Measurements from ENCODE around the gene KCNC4.

The KCNC4 gene

DNA sequence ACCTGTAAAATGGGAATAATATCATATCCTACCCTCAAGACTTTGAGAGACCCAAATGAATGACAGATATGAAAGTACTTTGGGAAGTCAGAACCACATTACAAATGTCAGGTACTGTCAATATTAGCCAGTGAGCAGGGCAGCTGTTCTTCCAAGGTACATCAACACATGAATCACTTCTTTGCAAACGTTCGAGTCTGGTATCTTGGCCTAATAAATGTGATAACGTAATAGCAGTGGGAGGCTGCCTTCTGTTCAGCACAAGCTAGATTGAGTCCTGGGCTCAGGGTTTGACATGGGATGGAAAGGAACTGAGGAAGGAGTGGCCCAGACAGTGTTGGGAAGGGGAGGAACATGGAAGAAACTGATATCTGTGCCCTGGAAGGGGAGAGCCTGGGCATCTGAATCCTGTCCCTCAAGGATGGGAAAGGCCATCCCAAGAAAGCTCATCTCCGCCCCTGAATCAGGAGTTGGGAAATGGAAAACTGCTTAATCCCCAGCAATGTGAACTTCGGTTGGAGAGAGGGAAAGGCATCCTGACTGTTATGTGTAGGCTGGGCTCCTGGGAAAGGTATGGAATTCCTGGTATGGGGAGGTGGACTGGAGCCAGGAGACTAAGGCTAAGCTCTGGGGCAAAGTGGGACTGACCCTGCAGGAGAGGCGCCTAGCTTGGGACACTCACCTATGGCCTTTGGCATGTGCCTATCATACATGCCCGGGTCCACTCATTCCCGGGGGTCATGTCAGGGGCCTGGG, 14.3 kb downstream of the KCNC4 start:
- TF ChIP-seq, protein P1, sequence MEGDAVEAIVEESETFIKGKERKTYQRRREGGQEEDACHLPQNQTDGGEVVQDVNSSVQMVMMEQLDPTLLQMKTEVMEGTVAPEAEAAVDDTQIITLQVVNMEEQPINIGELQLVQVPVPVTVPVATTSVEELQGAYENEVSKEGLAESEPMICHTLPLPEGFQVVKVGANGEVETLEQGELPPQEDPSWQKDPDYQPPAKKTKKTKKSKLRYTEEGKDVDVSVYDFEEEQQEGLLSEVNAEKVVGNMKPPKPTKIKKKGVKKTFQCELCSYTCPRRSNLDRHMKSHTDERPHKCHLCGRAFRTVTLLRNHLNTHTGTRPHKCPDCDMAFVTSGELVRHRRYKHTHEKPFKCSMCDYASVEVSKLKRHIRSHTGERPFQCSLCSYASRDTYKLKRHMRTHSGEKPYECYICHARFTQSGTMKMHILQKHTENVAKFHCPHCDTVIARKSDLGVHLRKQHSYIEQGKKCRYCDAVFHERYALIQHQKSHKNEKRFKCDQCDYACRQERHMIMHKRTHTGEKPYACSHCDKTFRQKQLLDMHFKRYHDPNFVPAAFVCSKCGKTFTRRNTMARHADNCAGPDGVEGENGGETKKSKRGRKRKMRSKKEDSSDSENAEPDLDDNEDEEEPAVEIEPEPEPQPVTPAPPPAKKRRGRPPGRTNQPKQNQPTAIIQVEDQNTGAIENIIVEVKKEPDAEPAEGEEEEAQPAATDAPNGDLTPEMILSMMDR (IDR thresholded peaks at IDR 0.05; ENCODE audit: poor library complexity, severe bottlenecking) = no peak
- no peak for DNase-seq (ENCODE audit: low spot score)
- no peaks in the 10 kb centered on the region for H3K27me3 ChIP-seq (ENCODE audit: insufficient read depth, poor library complexity, severe bottlenecking)
- no peak; the same call in 2 of the 3 replicates for ATAC-seq (ENCODE audit: low read depth)
- H3K36me3 ChIP-seq (ENCODE audit: low read depth) = no peaks in the 10 kb centered on the region
- H3K4me1 ChIP-seq (ENCODE audit: insufficient read depth, poor library complexity, severe bottlenecking) = peaks cover 4% of the 10 kb centered on the region
- no peaks in the 10 kb centered on the region for H3K9me3 ChIP-seq (ENCODE audit: severe bottlenecking)
- H3K4me3 ChIP-seq (ENCODE audit: severe bottlenecking) = no peak overlapping the region
- H3K27ac ChIP-seq (ENCODE audit: poor library complexity, severe bottlenecking) = no peak overlapping the region

DNA sequence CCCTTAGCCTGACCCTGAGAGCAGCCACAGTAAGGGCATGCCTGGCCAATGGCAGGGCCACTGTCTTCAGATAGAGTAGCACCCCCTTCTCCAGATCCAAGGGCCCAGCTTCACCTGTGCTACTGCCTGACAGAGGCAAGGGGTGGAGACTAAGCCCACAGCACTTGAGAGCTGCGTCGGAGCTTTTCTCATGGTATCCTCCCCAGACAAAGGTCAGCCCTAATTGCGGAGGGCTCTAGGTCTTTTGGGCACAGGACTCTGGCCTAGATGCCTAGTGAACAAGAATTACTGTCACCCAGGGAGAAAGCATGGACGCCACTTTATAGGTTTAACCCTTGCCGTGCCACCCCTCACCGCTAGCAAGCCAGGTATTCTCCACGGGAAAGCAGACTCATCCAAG, 15.1 kb downstream of the KCNC4 start:
- ATAC-seq (ENCODE audit: low read depth) (no peak), DNase-seq (ENCODE audit: low spot score) (no peak)
- H3K27me3 ChIP-seq (ENCODE audit: insufficient read depth, poor library complexity, severe bottlenecking) = no peaks in the 10 kb centered on the region
- TF ChIP-seq, protein P1 (IDR thresholded peaks at IDR 0.05; ENCODE audit: poor library complexity, severe bottlenecking) = no peak
- H3K4me1 ChIP-seq (ENCODE audit: insufficient read depth, poor library complexity, severe bottlenecking) = peaks cover 12% of the 10 kb centered on the region
- H3K27ac ChIP-seq (ENCODE audit: poor library complexity, severe bottlenecking) = no peak overlapping the region
- no peaks in the 10 kb centered on the region for H3K36me3 ChIP-seq (ENCODE audit: low read depth)
- H3K4me3 ChIP-seq (ENCODE audit: severe bottlenecking) = no peak overlapping the region
- H3K9me3 ChIP-seq (ENCODE audit: severe bottlenecking) = no peaks in the 10 kb centered on the region

DNA sequence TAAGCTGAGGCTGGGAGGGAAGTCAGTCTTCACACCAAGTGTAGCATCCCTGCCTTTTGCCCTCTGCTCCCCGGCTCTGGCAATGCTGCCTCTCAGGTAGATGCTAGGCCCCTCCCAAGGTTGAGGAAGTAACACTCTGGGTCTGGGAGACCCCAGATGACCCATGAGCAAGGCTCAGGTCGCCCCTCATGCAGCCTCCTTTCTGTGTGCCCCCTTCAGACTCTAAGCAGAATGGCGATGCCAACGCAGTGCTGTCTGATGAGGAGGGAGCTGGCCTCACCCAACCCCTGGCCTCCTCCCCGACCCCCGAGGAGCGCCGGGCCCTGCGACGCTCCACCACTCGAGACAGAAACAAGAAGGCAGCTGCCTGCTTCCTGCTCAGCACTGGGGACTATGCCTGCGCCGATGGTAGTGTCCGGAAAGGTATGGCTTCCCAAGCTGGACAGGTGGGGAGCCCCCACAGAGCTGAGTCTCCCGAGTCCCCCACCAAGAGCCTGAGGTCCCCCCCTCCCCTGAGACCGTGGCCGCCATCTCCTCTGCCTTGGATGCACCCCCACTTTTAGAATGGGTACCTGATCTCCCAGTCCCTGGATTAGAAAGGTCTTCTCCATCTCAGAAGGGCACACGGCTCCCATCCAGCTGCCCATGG, 15.8 kb downstream of the KCNC4 start:
- no peak overlapping the region for H3K27ac ChIP-seq (ENCODE audit: poor library complexity, severe bottlenecking)
- no peaks in the 10 kb centered on the region for H3K27me3 ChIP-seq (ENCODE audit: insufficient read depth, poor library complexity, severe bottlenecking)
- TF ChIP-seq, protein P1 (IDR thresholded peaks at IDR 0.05; ENCODE audit: poor library complexity, severe bottlenecking) = no peak
- H3K36me3 ChIP-seq (ENCODE audit: low read depth) = no peaks in the 10 kb centered on the region
- no peak overlapping the region for H3K4me3 ChIP-seq (ENCODE audit: severe bottlenecking)
- peaks cover 13% of the 10 kb centered on the region for H3K4me1 ChIP-seq (ENCODE audit: insufficient read depth, poor library complexity, severe bottlenecking)
- no peak for ATAC-seq (ENCODE audit: low read depth)
- no peak for DNase-seq (ENCODE audit: low spot score)
- H3K9me3 ChIP-seq (ENCODE audit: severe bottlenecking) = no peaks in the 10 kb centered on the region

DNA sequence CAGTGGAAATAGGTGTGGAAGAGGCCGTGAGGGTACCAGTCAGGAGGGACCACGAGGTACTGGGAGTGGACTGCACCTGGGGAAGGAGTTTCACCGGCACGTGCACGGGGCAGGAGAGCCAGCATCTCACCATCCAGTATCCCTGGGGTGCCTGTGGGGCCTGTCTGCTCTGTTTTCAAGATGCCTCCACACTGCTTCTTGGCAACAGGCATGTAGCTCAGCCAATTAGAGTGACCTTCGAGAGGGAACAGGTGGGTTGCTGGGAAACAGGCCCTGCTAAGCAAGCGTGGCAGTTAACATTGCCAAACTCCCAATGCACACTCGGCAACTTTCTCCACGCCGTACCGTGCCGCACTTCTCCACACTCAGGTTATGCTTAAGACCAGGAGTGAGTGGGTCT, 17.7 kb downstream of the KCNC4 start:
- Histone ChIP-seq H3K36me3 (ENCODE audit: low read depth) (no peaks in the 10 kb centered on the region), H3K27me3 (ENCODE audit: insufficient read depth, poor library complexity, severe bottlenecking) (no peaks in the 10 kb centered on the region), H3K4me1 (ENCODE audit: insufficient read depth, poor library complexity, severe bottlenecking) (peaks cover 13% of the 10 kb centered on the region), H3K9me3 (ENCODE audit: severe bottlenecking) (no peaks in the 10 kb centered on the region), H3K27ac (ENCODE audit: poor library complexity, severe bottlenecking) (no peak overlapping the region), H3K4me3 (ENCODE audit: severe bottlenecking) (no peak overlapping the region)
- no peak for DNase-seq (ENCODE audit: low spot score)
- TF ChIP-seq, protein P1 (IDR thresholded peaks at IDR 0.05; ENCODE audit: poor library complexity, severe bottlenecking) = no peak
- no peak for ATAC-seq (ENCODE audit: low read depth)

DNA sequence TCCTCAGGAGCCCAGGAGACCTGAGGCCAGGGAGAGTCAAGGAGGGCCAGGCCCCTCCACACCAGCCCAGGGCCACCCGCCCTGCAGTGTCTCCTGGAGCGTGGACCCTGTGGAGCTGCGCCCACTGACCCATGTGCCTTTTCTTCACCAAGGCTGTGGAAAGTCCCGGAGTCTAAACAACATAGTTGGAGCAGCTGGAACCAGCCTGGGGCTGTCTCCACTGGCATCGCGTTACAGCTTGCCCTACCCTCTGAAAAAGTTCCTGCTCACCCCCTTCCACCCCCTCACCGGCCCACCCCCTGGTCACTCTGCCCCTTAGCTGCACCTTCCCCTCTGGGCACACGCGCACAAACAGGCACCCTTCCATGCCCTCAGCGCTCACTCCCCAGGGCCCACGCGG, 18.3 kb downstream of the KCNC4 start:
- TF ChIP-seq, protein P1 (IDR thresholded peaks at IDR 0.05; ENCODE audit: poor library complexity, severe bottlenecking) = no peak
- no peaks in the 10 kb centered on the region for H3K27me3 ChIP-seq (ENCODE audit: insufficient read depth, poor library complexity, severe bottlenecking)
- ATAC-seq (ENCODE audit: low read depth) (no peak), DNase-seq (ENCODE audit: low spot score) (no peak)
- H3K27ac ChIP-seq (ENCODE audit: poor library complexity, severe bottlenecking) = no peak overlapping the region
- no peaks in the 10 kb centered on the region for H3K9me3 ChIP-seq (ENCODE audit: severe bottlenecking)
- H3K36me3 ChIP-seq (ENCODE audit: low read depth) = no peaks in the 10 kb centered on the region
- H3K4me1 ChIP-seq (ENCODE audit: insufficient read depth, poor library complexity, severe bottlenecking) = peaks cover 13% of the 10 kb centered on the region
- H3K4me3 ChIP-seq (ENCODE audit: severe bottlenecking) = no peak overlapping the region
